GM10266 (cell line): ENCODE data around the gene EFCAB12.
"Not testable (repeated sequence)": the region's sequence is repeated elsewhere in the genome, so short reads cannot be mapped to it uniquely, and the experiment has no call there.

Experiments
- DNase-seq: peaks from one replicate; pipeline ENCODE4 v3.0.0; 2012; ENCODE audit errors: extremely low spot score
- CTCF ChIP-seq: IDR thresholded peaks from 2 replicates; pipeline ENCODE4 v1.5.1; 2012; ENCODE audit warnings: mild to moderate bottlenecking, low read depth; ENCODE audit not compliant: control insufficient read depth, insufficient read depth; ENCODE audit errors: missing control alignments

Gene EFCAB12

GRCh38 chr3:129413687-129414506 is 14.5 kb downstream of the EFCAB12 start:
- DNase-seq, result peak; percentile 52
- TF ChIP-seq CTCF, result no peak

DNA sequence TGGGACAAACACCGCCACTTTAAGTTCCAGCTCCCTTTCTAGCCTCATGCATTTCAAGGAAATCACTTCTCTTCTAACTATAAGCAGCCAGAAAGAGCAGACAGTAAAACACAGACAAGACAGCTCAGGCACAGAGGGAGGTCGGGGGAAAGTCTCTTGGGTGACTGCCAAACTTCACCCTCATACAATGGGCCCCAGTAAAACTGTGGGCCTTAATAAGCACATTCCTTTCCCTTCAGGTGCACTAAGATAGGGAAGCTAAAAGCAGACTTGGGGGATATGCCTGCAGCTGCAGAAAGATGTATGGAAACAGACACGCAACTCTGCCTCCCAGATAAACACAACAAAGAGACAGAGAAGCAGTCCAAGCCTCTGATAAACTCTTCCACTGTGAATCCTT is 15.2 kb downstream of the EFCAB12 start:
- DNase-seq, result not testable (repeated sequence)

- no peak for TF ChIP-seq CTCF
- DNase-seq, result no peak
These were observed 15.8 kb downstream of the EFCAB12 start for GRCh38 chr3:129412542-129413198.

DNA sequence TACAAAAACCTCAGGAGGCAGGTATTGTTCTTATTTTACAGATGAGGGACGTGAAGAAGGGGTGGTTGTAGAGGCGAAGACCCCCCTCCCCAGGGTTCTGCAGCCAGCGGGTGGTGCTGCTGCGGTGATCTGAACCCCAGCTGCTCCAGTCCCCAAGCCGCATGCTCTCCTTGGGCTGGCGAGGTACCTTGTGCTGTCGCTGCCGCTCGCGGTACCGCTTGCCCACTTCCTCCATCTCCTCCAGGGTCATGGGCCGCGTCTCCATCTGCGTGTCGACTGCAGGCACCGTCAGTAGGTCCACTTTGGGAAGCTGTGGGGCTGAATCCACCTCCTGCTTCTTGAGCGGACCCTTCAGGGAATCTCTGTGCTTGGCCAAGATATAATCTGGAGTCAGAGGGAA is 17.5 kb downstream of the EFCAB12 start:
- DNase-seq, result no peak
- no peak for TF ChIP-seq CTCF

DNA sequence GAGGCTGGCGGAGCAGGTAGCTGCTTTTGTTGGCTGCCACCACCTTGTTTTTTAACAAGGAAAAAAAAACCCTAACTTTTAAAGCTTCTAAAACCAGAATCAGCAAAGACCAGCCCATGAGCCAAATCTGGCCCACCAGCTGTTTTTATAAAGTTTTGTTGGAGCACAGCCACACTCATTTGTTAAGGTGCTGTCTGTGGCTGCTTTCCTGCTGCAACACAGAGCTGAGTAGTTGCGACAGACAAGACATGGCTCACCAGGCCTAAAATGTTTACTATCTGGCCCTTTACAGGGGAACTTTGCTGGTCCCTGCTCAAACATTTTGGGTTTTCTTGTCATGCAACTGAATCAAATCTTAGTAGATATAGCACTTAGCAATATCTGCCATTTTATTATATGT is 18.9 kb downstream of the EFCAB12 start:
- no peak for TF ChIP-seq CTCF

GRCh38 chr3:129404610-129405009 is 23.8 kb downstream of the EFCAB12 start:
- TF ChIP-seq CTCF, result no peak
- no peak for DNase-seq

More for the DNA sequence above, 18.9 kb downstream of the EFCAB12 start:
- DNase-seq, result no peak

GRCh38 chr3:129404130-129404529 is 24.3 kb downstream of the EFCAB12 start:
- no peak for TF ChIP-seq CTCF
- DNase-seq, result no peak

DNA sequence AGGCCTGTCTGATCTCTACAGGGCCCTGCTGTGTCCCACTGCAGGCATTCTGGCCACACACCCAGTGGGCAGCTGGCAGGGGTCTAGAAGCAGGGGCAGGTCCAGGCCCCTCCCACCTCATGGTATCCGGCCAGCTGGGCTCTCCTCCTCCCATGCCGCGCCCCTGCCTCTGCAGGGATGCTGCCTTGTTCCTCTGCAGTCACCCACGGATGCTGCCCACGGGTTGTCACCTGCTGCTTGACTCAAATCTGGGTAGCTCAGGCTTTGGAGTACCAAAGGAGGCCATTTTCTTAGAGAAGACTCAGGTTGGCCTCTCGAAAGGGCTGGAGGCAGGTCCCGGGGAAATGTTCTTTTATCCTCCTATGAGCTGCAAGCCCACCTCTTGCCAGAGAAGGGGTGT is 25.0 kb downstream of the EFCAB12 start:
- DNase-seq, result no peak
- no peak for TF ChIP-seq CTCF
